Epithelial cell of prostate (primary cell): ENCODE measurements around the gene ARPC5.
"Not testable (repeated sequence)": the region's sequence is repeated elsewhere in the genome, so short reads cannot be mapped to it uniquely, and the experiment has no call there.

ENCODE experiments used
- DNase-seq: peaks from one replicate; pipeline ENCODE4 v3.0.0-alpha.2; 2011; ENCODE audit warnings: low read depth, low spot score
- H3K27ac ChIP-seq: fragments of 450-650 bp; 2 replicates; pipeline ENCODE4 v1.5.1; 2017; ENCODE audit warnings: mild to moderate bottlenecking

Gene ARPC5

GRCh38 chr1:183618202-183618601, 17.4 kb downstream of the ARPC5 start:
- not testable (repeated sequence) for DNase-seq
- peak overlapping the region; percentile 71 for H3K27ac ChIP-seq

GRCh38 chr1:183612975-183613374, 22.6 kb downstream of the ARPC5 start:
- H3K27ac ChIP-seq = peak overlapping the region; percentile 99
- DNase-seq = not testable (repeated sequence)

DNA sequence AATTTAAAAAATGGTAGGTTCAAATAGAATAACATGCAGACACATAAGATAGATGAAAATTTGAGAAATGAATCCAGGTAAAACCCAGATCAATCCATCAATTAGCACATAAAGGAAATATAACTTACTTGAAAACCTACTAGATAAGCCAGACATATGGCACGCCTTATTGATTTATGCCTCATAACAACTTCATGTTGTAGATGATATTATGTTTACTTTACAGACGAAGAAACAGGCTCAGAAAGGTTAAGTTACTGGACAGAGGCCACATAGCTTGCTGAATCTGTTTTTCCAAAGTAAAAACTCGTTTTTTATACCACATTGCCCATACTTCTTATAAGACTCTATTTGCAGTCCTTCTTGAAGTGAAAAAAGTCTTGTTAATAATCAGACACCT, 23.2 kb downstream of the ARPC5 start:
- no peak for DNase-seq
- peak overlapping the region; percentile 99 for H3K27ac ChIP-seq

- no peak for DNase-seq
- H3K27ac ChIP-seq = peak overlapping the region; percentile 99
Observed at GRCh38 chr1:183611021-183611420, 24.6 kb downstream of the ARPC5 start.

- DNase-seq = no peak
- H3K27ac ChIP-seq = peak overlapping the region; percentile 99
Observed at GRCh38 chr1:183609759-183610452, 25.7 kb downstream of the ARPC5 start.

GRCh38 chr1:183609313-183609712, 26.3 kb downstream of the ARPC5 start:
- no peak for DNase-seq
- peak overlapping the region; percentile 99 for H3K27ac ChIP-seq

GRCh38 chr1:183607322-183607980, 28.1 kb downstream of the ARPC5 start:
- no peak for DNase-seq
- H3K27ac ChIP-seq = peak overlapping the region; percentile 99

GRCh38 chr1:183605904-183606303, 29.7 kb downstream of the ARPC5 start:
- H3K27ac ChIP-seq = no peak overlapping the region
- DNase-seq = no peak

DNA sequence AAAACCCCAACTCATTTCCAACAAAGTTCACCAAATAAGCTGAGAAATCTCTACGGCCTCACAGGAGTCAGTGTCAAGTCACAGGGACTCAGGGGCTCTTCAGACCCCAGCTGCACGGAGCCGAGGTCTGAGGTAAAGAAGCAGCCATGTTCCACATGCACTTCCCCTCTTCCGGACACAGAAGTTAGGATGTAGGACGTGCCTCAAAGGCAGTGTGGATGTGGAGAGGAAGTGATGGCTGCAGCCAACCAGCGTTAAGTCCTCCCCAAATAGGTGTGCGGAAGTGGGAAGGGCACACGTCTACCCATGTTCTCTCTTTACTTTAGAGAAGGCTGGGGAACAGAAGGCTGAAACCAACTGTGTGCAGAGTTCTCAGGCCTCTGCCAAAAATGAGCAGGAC, 30.8 kb downstream of the ARPC5 start:
- no peak overlapping the region for H3K27ac ChIP-seq
- no peak for DNase-seq

GRCh38 chr1:183604038-183604808, 31.4 kb downstream of the ARPC5 start:
- H3K27ac ChIP-seq = no peak overlapping the region
- no peak for DNase-seq

DNA sequence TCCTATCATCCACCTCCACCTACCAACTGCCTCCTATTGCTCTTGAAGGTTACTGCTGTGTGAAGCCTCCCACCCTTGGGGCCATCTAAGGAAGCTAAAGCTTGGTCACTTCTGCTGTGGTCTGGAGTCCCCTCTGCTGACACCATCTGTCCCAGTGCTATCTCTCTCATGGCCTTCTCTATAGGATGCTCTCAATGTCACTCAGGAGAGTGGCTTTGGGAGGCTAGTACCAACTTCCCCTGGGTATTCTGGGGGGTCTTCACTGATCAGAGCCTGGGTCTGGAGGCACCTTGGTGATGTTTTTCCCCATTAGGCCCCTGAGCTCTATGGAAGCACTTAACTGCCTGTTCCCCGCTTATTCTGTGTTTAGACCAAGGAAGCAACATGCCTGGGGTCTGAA, 33.1 kb downstream of the ARPC5 start:
- H3K27ac ChIP-seq = no peak overlapping the region

DNA sequence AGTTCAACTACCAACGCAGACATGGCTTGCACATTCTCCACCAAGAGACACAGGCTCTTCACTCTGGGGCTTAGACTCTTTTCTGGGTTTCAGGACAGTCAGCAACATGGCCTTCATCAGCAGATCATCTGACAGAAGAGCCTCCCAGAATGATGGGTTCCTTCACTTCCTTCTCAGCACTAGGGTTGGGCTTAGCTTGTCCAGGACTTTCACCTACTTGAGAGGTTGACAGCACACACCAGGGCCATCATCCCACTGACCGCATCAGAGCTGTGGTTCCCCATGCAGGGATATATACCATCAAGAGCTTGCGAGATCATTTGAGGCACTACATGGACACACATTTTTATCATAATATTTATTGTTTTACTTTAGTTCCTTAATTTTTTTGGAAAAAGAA, 34.9 kb downstream of the ARPC5 start:
- H3K27ac ChIP-seq = peak overlapping the region; percentile 73
- DNase-seq = no peak

More for the DNA sequence above, 33.1 kb downstream of the ARPC5 start:
- no peak for DNase-seq

DNA sequence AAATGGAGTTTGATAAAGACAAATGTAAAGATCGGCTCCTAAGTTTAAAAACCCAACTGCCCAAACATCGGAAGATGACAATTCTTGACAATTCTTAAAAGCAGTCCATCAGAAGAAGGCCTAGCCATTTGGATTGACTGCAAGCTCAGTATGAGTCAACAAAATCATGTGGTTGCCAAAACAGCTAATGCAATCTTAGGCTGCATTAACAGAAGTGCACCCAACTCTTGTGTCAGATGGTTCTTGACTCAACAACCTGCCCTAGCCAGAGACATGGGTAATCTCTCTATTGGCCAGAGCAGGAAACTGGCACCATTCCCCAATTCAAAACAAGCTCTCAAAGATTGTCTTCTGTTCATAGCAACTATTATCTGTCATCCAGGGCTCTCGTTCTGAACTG, 35.4 kb downstream of the ARPC5 start:
- peak; percentile 86 for DNase-seq
- peak overlapping the region; percentile 73 for H3K27ac ChIP-seq

DNA sequence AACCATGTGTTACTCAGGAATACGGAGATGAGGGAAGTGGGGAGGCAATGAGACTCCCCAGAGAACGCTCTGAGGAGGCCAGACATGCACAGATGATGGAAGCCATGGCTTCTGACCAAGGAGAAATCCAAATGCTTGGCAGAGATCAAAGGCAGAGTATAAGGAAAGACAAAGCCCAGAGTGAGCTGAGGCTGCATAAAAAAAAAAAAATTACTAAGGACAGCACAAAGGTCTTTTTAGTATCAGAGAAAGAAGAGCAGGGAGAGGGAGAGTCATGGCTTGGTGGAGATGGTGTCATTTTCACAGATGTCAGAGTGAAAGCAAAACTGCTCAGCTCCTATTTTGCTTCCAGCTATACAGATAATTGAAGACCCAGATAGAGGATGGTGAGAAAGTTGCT, 37.2 kb downstream of the ARPC5 start:
- DNase-seq = no peak
- H3K27ac ChIP-seq = peak overlapping the region; percentile 13

DNA sequence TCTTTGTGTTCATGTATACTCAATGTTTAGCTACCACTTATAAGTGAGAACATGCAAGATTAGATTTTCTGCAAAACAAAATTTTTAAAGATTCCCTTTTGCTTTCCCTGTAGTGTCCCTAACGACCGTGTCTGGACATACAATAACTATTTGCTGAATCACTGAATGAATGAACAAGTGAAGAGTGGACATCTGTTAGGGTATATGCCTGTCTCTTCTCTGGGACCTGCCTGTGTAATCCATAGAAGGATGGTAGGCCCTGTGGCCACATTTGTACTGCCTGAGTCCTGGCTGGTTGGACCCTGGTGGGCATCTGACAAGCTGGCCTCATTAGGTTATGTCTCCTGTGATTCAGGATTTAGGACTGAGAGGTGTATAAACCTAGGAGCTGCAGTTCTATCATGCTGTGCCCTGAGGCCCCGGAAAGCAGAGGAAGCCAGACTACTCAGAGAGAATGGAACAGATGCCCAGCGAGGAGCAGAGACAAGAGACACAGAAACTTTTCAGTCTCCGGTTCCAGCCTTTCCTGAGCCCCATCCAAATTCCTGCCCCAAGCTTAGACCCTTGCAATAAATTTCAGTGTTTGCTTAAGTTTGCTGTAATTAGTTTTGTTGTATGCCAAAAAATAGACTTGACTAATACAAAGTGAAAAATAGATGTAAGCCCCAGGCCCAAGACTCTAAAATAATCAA, 37.8 kb downstream of the ARPC5 start:
- H3K27ac ChIP-seq = peak overlapping the region; percentile 13
- no peak for DNase-seq

DNA sequence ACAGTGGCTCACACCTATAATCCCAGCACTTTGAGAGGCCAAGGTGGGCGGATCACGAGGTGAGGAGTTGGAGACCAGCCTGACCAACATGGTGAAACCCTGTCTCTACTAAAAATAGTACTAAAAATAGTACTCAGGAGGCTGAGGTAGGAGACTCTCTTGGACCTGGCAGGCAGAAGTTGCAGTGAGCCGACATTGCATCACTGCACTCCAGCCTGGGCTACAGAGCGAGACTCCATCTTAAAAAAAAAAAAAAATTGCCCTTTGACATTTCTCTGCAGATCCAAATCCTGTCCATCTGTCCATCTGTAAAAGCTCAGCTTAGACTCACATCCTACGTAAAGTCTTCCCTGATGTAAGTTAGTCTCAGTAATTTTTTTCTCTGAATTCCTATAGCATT, 39.1 kb downstream of the ARPC5 start:
- DNase-seq = no peak
- no peak overlapping the region for H3K27ac ChIP-seq

GRCh38 chr1:183595537-183595936, 40.0 kb downstream of the ARPC5 start:
- H3K27ac ChIP-seq = no peak overlapping the region
- DNase-seq = no peak

DNA sequence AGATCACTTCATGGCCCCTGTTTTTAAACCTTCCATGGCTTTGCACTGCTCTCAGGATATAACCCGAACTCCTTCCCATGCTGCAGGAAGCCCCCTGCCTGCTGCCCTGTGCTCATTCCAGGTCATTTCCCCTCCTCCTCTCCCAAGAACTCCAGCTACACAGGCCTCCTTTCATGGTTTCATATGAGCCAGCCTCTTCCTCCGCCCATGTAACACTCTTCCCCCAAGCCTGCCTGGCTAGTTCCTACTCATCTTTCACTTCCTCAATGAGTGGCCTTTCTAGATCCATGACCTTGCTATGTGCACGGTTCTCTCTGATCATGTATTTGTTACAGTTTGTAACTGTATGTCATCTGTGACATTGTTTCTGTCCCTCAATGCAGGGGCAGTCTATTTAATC, 42.2 kb downstream of the ARPC5 start:
- DNase-seq = no peak
- peak overlapping the region; percentile 4 for H3K27ac ChIP-seq

- peak overlapping the region; percentile 4 for H3K27ac ChIP-seq
- DNase-seq = no peak
Observed at GRCh38 chr1:183592733-183593132, 42.9 kb downstream of the ARPC5 start.
